ENCODE measurements around the gene RHBDD1.
"Not testable (repeated sequence)": the region's sequence is repeated elsewhere in the genome, so short reads cannot be mapped to it uniquely, and the experiment has no call there.

The RHBDD1 gene

GRCh38 chr2:226799976-226800940 lies 35.6 kb upstream of the RHBDD1 start:
- peak; percentile 23 for DNase-seq

- peak; percentile 70 for DNase-seq
These were observed 34.7 kb upstream of the RHBDD1 start for GRCh38 chr2:226800941-226801784.

GRCh38 chr2:226802573-226802972 lies 33.3 kb upstream of the RHBDD1 start:
- peak; percentile 77 for DNase-seq

- DNase-seq: no peak
These were observed 32.4 kb upstream of the RHBDD1 start for GRCh38 chr2:226803410-226803809.

- DNase-seq: no peak
These were observed 22.6 kb upstream of the RHBDD1 start for GRCh38 chr2:226813148-226813701.

GRCh38 chr2:226818930-226819329 lies 16.9 kb upstream of the RHBDD1 start:
- no peak for DNase-seq

- no peak for DNase-seq
These were observed 10.8 kb upstream of the RHBDD1 start for GRCh38 chr2:226825056-226825455.

GRCh38 chr2:226828191-226828590 lies 7.7 kb upstream of the RHBDD1 start:
- peak; percentile 16 for DNase-seq

GRCh38 chr2:226829721-226830631 lies 5.9 kb upstream of the RHBDD1 start:
- DNase-seq: no peak

- DNase-seq: no peak
These were observed 4.6 kb upstream of the RHBDD1 start for GRCh38 chr2:226831266-226831665.

GRCh38 chr2:226832061-226832460 lies 3.8 kb upstream of the RHBDD1 start:
- DNase-seq: no peak

- not testable (repeated sequence) for DNase-seq
These were observed 974 bp upstream of the RHBDD1 start for GRCh38 chr2:226834880-226835279.

GRCh38 chr2:226835420-226835795 lies 446 bp upstream of the RHBDD1 start:
- no peak for DNase-seq

- no peak for DNase-seq
These were observed 663 bp downstream of the RHBDD1 start for GRCh38 chr2:226836548-226836885.

GRCh38 chr2:226837334-226837733 lies 1.5 kb downstream of the RHBDD1 start:
- DNase-seq: no peak

GRCh38 chr2:226837787-226838603 lies 2.1 kb downstream of the RHBDD1 start:
- no peak for DNase-seq

GRCh38 chr2:226838722-226839121 lies 2.9 kb downstream of the RHBDD1 start:
- DNase-seq: no peak

GRCh38 chr2:226839161-226839560 lies 3.3 kb downstream of the RHBDD1 start:
- DNase-seq: no peak

GRCh38 chr2:226839951-226840350 lies 4.1 kb downstream of the RHBDD1 start:
- no peak for DNase-seq

- not testable (repeated sequence) for DNase-seq
These were observed 7.1 kb downstream of the RHBDD1 start for GRCh38 chr2:226843001-226843400.

GRCh38 chr2:226845386-226846116 lies 9.7 kb downstream of the RHBDD1 start:
- no peak for DNase-seq
